Body of pancreas (tissue), 4 donors: ENCODE measurements around the gene TENM4. TPM values are rescaled to one million over a fixed set of nuclear protein-coding genes. Genes with fewer than 3 reads are reported as not detected.
"Not testable (repeated sequence)": the region's sequence is repeated elsewhere in the genome, so short reads cannot be mapped to it uniquely, and the experiment has no call there.

Experiments
- ATAC-seq: fragments of 150-250 bp; one replicate; pipeline ENCODE4 v1.9.1; 2016
- DNase-seq, 4 donors: peaks; one replicate each; pipeline ENCODE4 v3.0.0-alpha.2; 2019
- H3K27ac ChIP-seq, 4 donors: fragments of 200-600 bp; sonication (generic); 1 replicate in 3 of 4; 2 replicates in 1 of 4; pipeline versions ENCODE4 v1.5.1 to v1.6.1; 2016 to 2019; ENCODE audit warnings: mild to moderate bottlenecking in 1 of 4, mixed read lengths in 1 of 4, moderate library complexity in 1 of 4
- H3K27me3 ChIP-seq, 2 donors: fragments of 200-600 bp; sonication (generic); one replicate each; pipeline ENCODE4 v1.6.0; 2016; ENCODE audit warnings: mild to moderate bottlenecking in 1 of 2
- H3K36me3 ChIP-seq, 2 donors: fragments of 200-600 bp; sonication (generic); replicated peaks in 1 of 2; 2 replicates each; pipeline ENCODE4 v1.5.1; 2016; ENCODE audit warnings: low read depth in 2 of 2; ENCODE audit not compliant: insufficient read depth in 1 of 2
- H3K4me1 ChIP-seq: fragments of 200-600 bp; sonication (generic); one replicate; pipeline ENCODE4 v1.6.0; 2016
- H3K4me3 ChIP-seq, 2 donors: fragments of 200-600 bp; sonication (generic); 1 replicate in 1 of 2; 2 replicates in 1 of 2; pipeline ENCODE4 v1.5.1; 2016 to 2019
- H3K9me3 ChIP-seq, 3 donors: fragments of 200-600 bp; sonication (generic); 1 replicate in 2 of 3; 2 replicates in 1 of 3; pipeline ENCODE4 v1.5.1; 2016
- POLR2A ChIP-seq, 3 donors: fragments of 450-650 bp; IDR thresholded peaks; one replicate each; pipeline ENCODE4 v1.6.1; 2016; ENCODE audit warnings: antibody characterized with exemption in 3 of 3, mild to moderate bottlenecking in 2 of 3
- WGBS, 2 donors: methylation state at CpG; one replicate each; pipeline ENCODE4 v1.1.5; 2017; 5-methylcytosine and 5-hydroxymethylcytosine counted together
- intact Hi-C: fragments of 100-400 bp; cut with DNase I; formaldehyde crosslinking; loops from one replicate; pipeline ENCODE4 v1.15.1; 2023
- total RNA-seq, 2 donors: library from RNA; depleted of rRNA; stranded (reverse); fragments of >200 nt; gene quantifications; one replicate each; pipeline ENCODE4 v1.1.0, GENCODE V29; 2016
- TF ChIP-seq, protein P1 (sequence below), 7 experiments: fragments of 450-650 bp in 4 of 7; fragments of 200-600 bp in 3 of 7; sonication (generic) in 3 of 7; IDR thresholded peaks; one replicate each; pipeline ENCODE4 v1.5.1; 2016 to 2019; ENCODE audit warnings: antibody characterized with exemption in 7 of 7

The TENM4 gene
- total RNA-seq, 2 donors from 2014 or later, result 0.78 to 6.6 TPM

DNA sequence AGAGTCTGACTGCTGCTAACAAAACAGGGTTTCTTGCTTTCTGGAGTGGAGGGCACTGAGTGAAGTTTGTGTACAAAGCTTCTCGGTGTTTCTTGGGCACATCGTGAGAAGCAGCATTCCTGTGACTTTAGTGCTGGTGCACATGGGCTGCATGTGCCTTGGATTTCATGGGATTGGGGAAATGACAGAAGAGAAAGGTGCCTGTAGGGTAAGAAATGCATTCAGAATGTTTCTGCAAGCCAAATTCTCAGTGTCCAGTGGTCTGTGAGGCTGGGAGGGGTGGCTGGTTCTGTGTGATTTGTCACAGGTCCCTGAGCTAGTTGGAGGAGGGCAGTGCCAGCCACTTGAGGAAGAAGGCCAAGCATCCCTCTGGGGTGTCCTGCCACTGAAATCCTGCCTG, 462.0 kb downstream of the TENM4 start:
- ATAC-seq, result no peak
- Histone ChIP-seq H3K4me1 (no peaks in the 10 kb centered on the region), H3K27me3 (no peaks in the 10 kb centered on the region), H3K9me3 (no peaks in the 10 kb centered on the region), H3K36me3 (no peaks in the 10 kb centered on the region), H3K4me3 (no peak overlapping the region), H3K27ac (no peak overlapping the region)
- intact Hi-C loops, result no loop called here
- DNase-seq, result no peak
- WGBS, 2 donors, result 68 to 75% methylated on average over 2 of the region's 2 CpGs
- TF ChIP-seq, protein P1, sequence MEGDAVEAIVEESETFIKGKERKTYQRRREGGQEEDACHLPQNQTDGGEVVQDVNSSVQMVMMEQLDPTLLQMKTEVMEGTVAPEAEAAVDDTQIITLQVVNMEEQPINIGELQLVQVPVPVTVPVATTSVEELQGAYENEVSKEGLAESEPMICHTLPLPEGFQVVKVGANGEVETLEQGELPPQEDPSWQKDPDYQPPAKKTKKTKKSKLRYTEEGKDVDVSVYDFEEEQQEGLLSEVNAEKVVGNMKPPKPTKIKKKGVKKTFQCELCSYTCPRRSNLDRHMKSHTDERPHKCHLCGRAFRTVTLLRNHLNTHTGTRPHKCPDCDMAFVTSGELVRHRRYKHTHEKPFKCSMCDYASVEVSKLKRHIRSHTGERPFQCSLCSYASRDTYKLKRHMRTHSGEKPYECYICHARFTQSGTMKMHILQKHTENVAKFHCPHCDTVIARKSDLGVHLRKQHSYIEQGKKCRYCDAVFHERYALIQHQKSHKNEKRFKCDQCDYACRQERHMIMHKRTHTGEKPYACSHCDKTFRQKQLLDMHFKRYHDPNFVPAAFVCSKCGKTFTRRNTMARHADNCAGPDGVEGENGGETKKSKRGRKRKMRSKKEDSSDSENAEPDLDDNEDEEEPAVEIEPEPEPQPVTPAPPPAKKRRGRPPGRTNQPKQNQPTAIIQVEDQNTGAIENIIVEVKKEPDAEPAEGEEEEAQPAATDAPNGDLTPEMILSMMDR (IDR thresholded peaks at IDR 0.05), result no peak
- no peak for TF ChIP-seq POLR2A (IDR thresholded peaks at IDR 0.05)

DNA sequence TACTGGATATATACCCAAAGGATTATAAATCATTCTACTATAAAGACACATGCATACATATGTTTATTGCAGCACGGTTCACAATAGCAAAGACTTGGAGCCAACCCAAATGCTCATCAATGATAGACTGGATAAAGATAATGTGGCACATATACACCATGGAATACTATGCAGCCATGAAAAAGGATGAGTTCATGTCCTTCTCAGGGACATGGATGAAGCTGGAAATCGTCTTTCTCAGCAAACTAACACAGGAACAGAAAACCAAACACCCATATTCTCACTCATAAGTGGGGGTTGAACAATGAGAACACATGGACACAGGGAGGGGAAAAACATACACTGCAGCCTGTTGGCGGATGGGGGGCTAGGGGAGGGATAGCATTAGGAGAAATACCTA, 463.0 kb downstream of the TENM4 start:
- 72 to 75% methylated on average over 3 of the region's 3 CpGs for WGBS, 2 donors
- H3K27ac ChIP-seq, H3K9me3 ChIP-seq, intact Hi-C loops, H3K27me3 ChIP-seq, H3K4me3 ChIP-seq, DNase-seq, ATAC-seq, H3K4me1 ChIP-seq, H3K36me3 ChIP-seq: not testable (repeated sequence)

DNA sequence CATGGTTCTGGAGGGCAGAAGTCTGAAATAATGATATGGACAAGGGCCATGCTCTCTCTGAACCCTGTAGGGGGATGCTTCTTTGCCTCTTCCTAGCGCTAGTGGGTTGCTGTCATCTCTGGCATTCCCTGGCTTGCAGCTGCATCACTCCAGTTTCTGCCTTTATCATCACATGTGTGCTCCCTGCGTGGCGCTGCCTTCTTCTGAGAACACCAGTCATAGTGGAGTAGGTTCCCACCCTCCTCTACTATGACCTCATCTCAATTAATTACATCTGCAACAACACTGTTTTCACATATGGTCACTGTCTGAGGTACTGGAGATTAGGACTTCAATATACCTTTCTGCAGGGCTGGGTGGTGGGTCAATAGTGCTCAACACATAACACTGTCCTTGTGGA, 463.8 kb downstream of the TENM4 start:
- Histone ChIP-seq H3K36me3 (no peaks in the 10 kb centered on the region), H3K9me3 (no peaks in the 10 kb centered on the region), H3K4me1 (no peaks in the 10 kb centered on the region), H3K4me3 (no peak overlapping the region), H3K27ac (no peak overlapping the region), H3K27me3 (no peaks in the 10 kb centered on the region)
- ATAC-seq, result no peak
- TF ChIP-seq, protein P1 (IDR thresholded peaks at IDR 0.05), result no peak
- no peak for TF ChIP-seq POLR2A (IDR thresholded peaks at IDR 0.05)
- intact Hi-C loops, result no loop called here
- no peak for DNase-seq
- 80 to 84% methylated on average over 3 of the region's 3 CpGs for WGBS, 2 donors

DNA sequence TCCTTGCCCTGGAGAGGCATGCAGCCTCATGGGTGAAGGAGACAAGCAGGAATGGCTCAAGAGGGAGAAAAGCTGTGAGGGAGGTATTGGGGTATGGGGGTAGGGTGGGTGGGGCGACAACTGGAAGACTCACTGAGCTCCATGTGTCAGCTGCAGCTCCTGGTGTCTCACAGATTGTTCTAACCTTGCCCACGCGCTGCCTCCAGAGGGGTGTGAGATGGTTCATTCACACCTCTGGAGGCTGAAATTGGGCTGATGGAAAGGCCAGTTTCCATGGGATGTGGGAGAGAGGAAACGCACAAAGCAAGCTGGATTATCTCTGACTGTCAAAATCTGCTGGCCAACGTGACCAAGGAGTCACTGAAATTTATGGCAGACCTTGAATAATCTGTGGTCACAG, 465.7 kb downstream of the TENM4 start:
- H3K4me3 ChIP-seq, result no peak overlapping the region
- DNase-seq, result no peak
- TF ChIP-seq, protein P1 (IDR thresholded peaks at IDR 0.05), result no peak
- no peak for TF ChIP-seq POLR2A (IDR thresholded peaks at IDR 0.05)
- no peaks in the 10 kb centered on the region for H3K27me3 ChIP-seq
- no peak for ATAC-seq
- no peaks in the 10 kb centered on the region for H3K9me3 ChIP-seq
- H3K4me1 ChIP-seq, result no peaks in the 10 kb centered on the region
- no peak overlapping the region for H3K27ac ChIP-seq
- intact Hi-C loops, result no loop called here
- H3K36me3 ChIP-seq, result no peaks in the 10 kb centered on the region
- WGBS, 2 donors, result 70 to 72% methylated on average over 5 of the region's 5 CpGs

DNA sequence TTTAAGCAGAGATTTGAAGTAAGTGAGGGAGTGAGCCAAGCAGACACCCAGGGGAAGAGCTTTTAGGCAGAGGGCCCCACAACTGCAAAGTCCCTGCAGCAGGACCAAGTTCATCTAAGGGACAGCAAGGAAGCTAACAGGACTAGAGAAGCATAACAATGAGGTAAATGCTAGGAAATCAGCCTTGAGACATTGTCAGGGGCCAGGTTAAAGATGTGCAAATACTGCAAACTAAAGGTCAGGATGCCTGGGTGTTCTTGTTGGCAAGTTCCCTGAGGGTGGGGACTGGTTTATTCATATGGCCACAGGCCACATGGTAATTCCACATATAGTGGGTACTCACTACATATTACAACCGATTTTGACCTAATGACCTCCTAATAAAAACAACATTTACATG, 467.0 kb downstream of the TENM4 start:
- intact Hi-C loops, result no loop called here

More for the DNA sequence above, 467.0 kb downstream of the TENM4 start:
- Histone ChIP-seq H3K4me3 (no peak overlapping the region), H3K27me3 (no peaks in the 10 kb centered on the region), H3K9me3 (no peaks in the 10 kb centered on the region), H3K36me3 (no peaks in the 10 kb centered on the region), H3K27ac (no peak overlapping the region), H3K4me1 (no peaks in the 10 kb centered on the region)
- ATAC-seq (no peak), DNase-seq (no peak)
- 48 to 50% methylated on average over 1 of the region's 1 CpG for WGBS, 2 donors
- TF ChIP-seq, protein P1 (IDR thresholded peaks at IDR 0.05), result no peak
- no peak for TF ChIP-seq POLR2A (IDR thresholded peaks at IDR 0.05)
